IPS-20b (cell line): ENCODE data around the gene DIS3L2.
"Not testable (repeated sequence)": the region's sequence is repeated elsewhere in the genome, so short reads cannot be mapped to it uniquely, and the experiment has no call there.

Experiments used
- H3K27ac ChIP-seq: one replicate; pipeline ENCODE4 v1.5.1; 2013; ENCODE audit warnings: low read length
- H3K27me3 ChIP-seq: 2 replicates; pipeline ENCODE4 v1.6.1; 2013; ENCODE audit warnings: mild to moderate bottlenecking, low read length, inconsistent platforms; ENCODE audit not compliant: insufficient read depth
- H3K36me3 ChIP-seq: 2 replicates; pipeline ENCODE4 v1.6.1; 2013; ENCODE audit warnings: low read depth, mild to moderate bottlenecking, inconsistent platforms, low read length, moderate library complexity; ENCODE audit not compliant: insufficient read depth
- H3K4me1 ChIP-seq: 2 replicates; pipeline ENCODE4 v1.6.1; 2013; ENCODE audit warnings: mild to moderate bottlenecking, control low read depth, inconsistent platforms, low read length, moderate library complexity; ENCODE audit not compliant: insufficient read depth
- H3K4me3 ChIP-seq: 2 replicates; pipeline ENCODE4 v1.5.1; 2013; ENCODE audit warnings: mild to moderate bottlenecking, low read length, inconsistent platforms
- H3K9ac ChIP-seq: 2 replicates; pipeline ENCODE4 v1.6.1; 2013; ENCODE audit warnings: low read depth, mild to moderate bottlenecking, inconsistent platforms, low read length, moderate library complexity
- H3K9me3 ChIP-seq: 2 replicates; pipeline ENCODE4 v1.6.1; 2013; ENCODE audit warnings: mild to moderate bottlenecking, low read depth, low read length, inconsistent platforms; ENCODE audit not compliant: insufficient read depth

Gene DIS3L2

GRCh38 chr2:232332244-232332939 lies 370.9 kb downstream of the DIS3L2 start:
- H3K9me3 ChIP-seq, H3K27me3 ChIP-seq, H3K4me1 ChIP-seq, H3K4me3 ChIP-seq, H3K9ac ChIP-seq, H3K36me3 ChIP-seq, H3K27ac ChIP-seq: not testable (repeated sequence)

GRCh38 chr2:232332940-232333259 lies 371.4 kb downstream of the DIS3L2 start:
- no peaks in the 10 kb centered on the region for H3K9me3 ChIP-seq
- no peak overlapping the region for H3K27ac ChIP-seq
- no peak overlapping the region for H3K4me3 ChIP-seq
- no peaks in the 10 kb centered on the region for H3K27me3 ChIP-seq
- peaks cover 7% of the 10 kb centered on the region; the same call in 1 of the 2 replicates for H3K4me1 ChIP-seq
- H3K36me3 ChIP-seq, result no peaks in the 10 kb centered on the region
- H3K9ac ChIP-seq, result no peak overlapping the region

GRCh38 chr2:232333361-232334135 lies 372.0 kb downstream of the DIS3L2 start:
- Histone ChIP-seq H3K27ac (no peak overlapping the region), H3K9ac (no peak overlapping the region), H3K27me3 (no peaks in the 10 kb centered on the region), H3K36me3 (no peaks in the 10 kb centered on the region), H3K4me3 (no peak overlapping the region), H3K4me1 (peaks cover 7% of the 10 kb centered on the region; the same call in 1 of the 2 replicates), H3K9me3 (no peaks in the 10 kb centered on the region)

GRCh38 chr2:232334136-232334884 lies 372.8 kb downstream of the DIS3L2 start:
- not testable (repeated sequence) for H3K27me3 ChIP-seq, H3K9me3 ChIP-seq, H3K27ac ChIP-seq, H3K4me1 ChIP-seq, H3K4me3 ChIP-seq, H3K9ac ChIP-seq, H3K36me3 ChIP-seq

GRCh38 chr2:232334885-232335205 lies 373.3 kb downstream of the DIS3L2 start:
- not testable (repeated sequence) for H3K9ac ChIP-seq, H3K36me3 ChIP-seq, H3K27ac ChIP-seq, H3K9me3 ChIP-seq, H3K27me3 ChIP-seq, H3K4me3 ChIP-seq, H3K4me1 ChIP-seq

GRCh38 chr2:232335206-232335858 lies 373.8 kb downstream of the DIS3L2 start:
- H3K4me1 ChIP-seq, H3K27me3 ChIP-seq, H3K27ac ChIP-seq, H3K9me3 ChIP-seq, H3K36me3 ChIP-seq, H3K4me3 ChIP-seq, H3K9ac ChIP-seq: not testable (repeated sequence)

GRCh38 chr2:232335859-232336215 lies 374.3 kb downstream of the DIS3L2 start:
- Histone ChIP-seq H3K27ac (no peak overlapping the region), H3K27me3 (no peaks in the 10 kb centered on the region), H3K4me3 (no peak overlapping the region), H3K4me1 (no peaks in the 10 kb centered on the region), H3K9ac (no peak overlapping the region), H3K36me3 (no peaks in the 10 kb centered on the region), H3K9me3 (no peaks in the 10 kb centered on the region)

GRCh38 chr2:232336241-232336736 lies 374.8 kb downstream of the DIS3L2 start:
- H3K9me3 ChIP-seq, result no peaks in the 10 kb centered on the region
- no peaks in the 10 kb centered on the region for H3K27me3 ChIP-seq
- no peak overlapping the region for H3K4me3 ChIP-seq
- H3K4me1 ChIP-seq, result no peaks in the 10 kb centered on the region
- H3K36me3 ChIP-seq, result no peaks in the 10 kb centered on the region
- no peak overlapping the region for H3K27ac ChIP-seq
- H3K9ac ChIP-seq, result no peak overlapping the region

- Histone ChIP-seq H3K9ac (no peak overlapping the region), H3K36me3 (no peaks in the 10 kb centered on the region), H3K27me3 (no peaks in the 10 kb centered on the region), H3K27ac (no peak overlapping the region), H3K4me1 (no peaks in the 10 kb centered on the region), H3K4me3 (no peak overlapping the region), H3K9me3 (no peaks in the 10 kb centered on the region)
These were observed 375.6 kb downstream of the DIS3L2 start for GRCh38 chr2:232336981-232337720.

GRCh38 chr2:232338094-232338758 lies 376.7 kb downstream of the DIS3L2 start:
- not testable (repeated sequence) for H3K36me3 ChIP-seq, H3K4me1 ChIP-seq, H3K27ac ChIP-seq, H3K9me3 ChIP-seq, H3K27me3 ChIP-seq, H3K9ac ChIP-seq, H3K4me3 ChIP-seq

- no peaks in the 10 kb centered on the region for H3K9me3 ChIP-seq
- H3K36me3 ChIP-seq, result no peaks in the 10 kb centered on the region
- no peak overlapping the region for H3K9ac ChIP-seq
- no peaks in the 10 kb centered on the region for H3K4me1 ChIP-seq
- H3K27ac ChIP-seq, result no peak overlapping the region
- no peaks in the 10 kb centered on the region for H3K27me3 ChIP-seq
- no peak overlapping the region for H3K4me3 ChIP-seq
These were observed 377.2 kb downstream of the DIS3L2 start for GRCh38 chr2:232338759-232339106.
